WERI-Rb-1 (cell line): ENCODE measurements around the gene TMEM101.

ENCODE experiments used
- DNase-seq: peaks from one replicate; pipeline ENCODE4 v3.0.0-alpha.2; 2020
- H3K27ac ChIP-seq: fragments of 250-450 bp; sonication (Bioruptor Pico); 2 replicates; pipeline ENCODE4 v1.5.1; 2020; ENCODE audit warnings: mild to moderate bottlenecking, moderate library complexity
- H3K27me3 ChIP-seq: fragments of 250-450 bp; sonication (Bioruptor Pico); 2 replicates; pipeline ENCODE4 v1.5.1; 2021; ENCODE audit warnings: mild to moderate bottlenecking, low read depth, moderate library complexity; ENCODE audit not compliant: insufficient read depth, severe bottlenecking
- H3K36me3 ChIP-seq: fragments of 250-450 bp; sonication (Bioruptor Pico); 2 replicates; pipeline ENCODE4 v1.5.1; 2020; ENCODE audit warnings: mild to moderate bottlenecking, moderate library complexity
- H3K4me3 ChIP-seq: 2 replicates; pipeline ENCODE4 v1.5.1; 2011; ENCODE audit warnings: low read depth, mild to moderate bottlenecking, control low read depth, low read length
- H3K9me3 ChIP-seq: fragments of 250-450 bp; sonication (Bioruptor Pico); 2 replicates; pipeline ENCODE4 v1.5.1; 2021; ENCODE audit warnings: mild to moderate bottlenecking, moderate library complexity; ENCODE audit not compliant: severe bottlenecking
- CTCF ChIP-seq: IDR thresholded peaks from 2 replicates; pipeline ENCODE4 v1.5.1; 2011; ENCODE audit warnings: low read depth, mild to moderate bottlenecking, control low read depth, inconsistent platforms, low read length

Gene TMEM101

GRCh38 chr17:44014133-44014436 lies 678 bp downstream of the TMEM101 start:
- no peak for DNase-seq
- Histone ChIP-seq H3K9me3 (no peaks in the 10 kb centered on the region), H3K27me3 (no peaks in the 10 kb centered on the region), H3K27ac (peak overlapping the region; percentile 87), H3K36me3 (peaks cover 22% of the 10 kb centered on the region), H3K4me3 (peak overlapping the region; percentile 100)
- TF ChIP-seq CTCF = no peak

GRCh38 chr17:44012874-44013273 lies 1.9 kb downstream of the TMEM101 start:
- no peaks in the 10 kb centered on the region for H3K9me3 ChIP-seq
- no peak overlapping the region for H3K27ac ChIP-seq
- no peaks in the 10 kb centered on the region for H3K27me3 ChIP-seq
- no peak for DNase-seq
- no peak overlapping the region for H3K4me3 ChIP-seq
- peaks cover 18% of the 10 kb centered on the region for H3K36me3 ChIP-seq
- no peak for TF ChIP-seq CTCF

GRCh38 chr17:44012391-44012790 lies 2.4 kb downstream of the TMEM101 start:
- Histone ChIP-seq H3K27ac (no peak overlapping the region), H3K27me3 (no peaks in the 10 kb centered on the region)
- DNase-seq = no peak

GRCh38 chr17:44011876-44012275 lies 2.9 kb downstream of the TMEM101 start:
- no peak overlapping the region for H3K27ac ChIP-seq
- no peaks in the 10 kb centered on the region for H3K9me3 ChIP-seq
- DNase-seq = no peak
- H3K27me3 ChIP-seq = no peaks in the 10 kb centered on the region
- H3K36me3 ChIP-seq = peaks cover 18% of the 10 kb centered on the region
- TF ChIP-seq CTCF = no peak
- no peak overlapping the region for H3K4me3 ChIP-seq

More at GRCh38 chr17:44012391-44012790, 2.4 kb downstream of the TMEM101 start:
- Histone ChIP-seq H3K4me3 (no peak overlapping the region), H3K9me3 (no peaks in the 10 kb centered on the region), H3K36me3 (peaks cover 18% of the 10 kb centered on the region)
- no peak for TF ChIP-seq CTCF

- no peak for TF ChIP-seq CTCF
- Histone ChIP-seq H3K27me3 (no peaks in the 10 kb centered on the region), H3K36me3 (peaks cover 18% of the 10 kb centered on the region), H3K9me3 (no peaks in the 10 kb centered on the region), H3K4me3 (no peak overlapping the region), H3K27ac (no peak overlapping the region)
- no peak for DNase-seq
These were observed 3.7 kb downstream of the TMEM101 start for GRCh38 chr17:44010966-44011647.
